LNCaP clone FGC (cell line): ENCODE data around the gene NOX3.

Experiments used
- DNase-seq: peaks from one replicate; pipeline ENCODE4 v3.0.0-alpha.2; 2011; ENCODE audit warnings: low read depth
- H3K4me3 ChIP-seq: 2 replicates; pipeline ENCODE4 v1.5.1; 2011; ENCODE audit warnings: mild to moderate bottlenecking, low read depth, low read length, control low read depth
- TF ChIP-seq, protein P1 (sequence below): IDR thresholded peaks from 2 replicates; pipeline ENCODE4 v1.5.1; 2012; ENCODE audit warnings: mild to moderate bottlenecking; ENCODE audit not compliant: control insufficient read depth, insufficient read depth; ENCODE audit errors: extremely low read depth

Gene NOX3, protein sequence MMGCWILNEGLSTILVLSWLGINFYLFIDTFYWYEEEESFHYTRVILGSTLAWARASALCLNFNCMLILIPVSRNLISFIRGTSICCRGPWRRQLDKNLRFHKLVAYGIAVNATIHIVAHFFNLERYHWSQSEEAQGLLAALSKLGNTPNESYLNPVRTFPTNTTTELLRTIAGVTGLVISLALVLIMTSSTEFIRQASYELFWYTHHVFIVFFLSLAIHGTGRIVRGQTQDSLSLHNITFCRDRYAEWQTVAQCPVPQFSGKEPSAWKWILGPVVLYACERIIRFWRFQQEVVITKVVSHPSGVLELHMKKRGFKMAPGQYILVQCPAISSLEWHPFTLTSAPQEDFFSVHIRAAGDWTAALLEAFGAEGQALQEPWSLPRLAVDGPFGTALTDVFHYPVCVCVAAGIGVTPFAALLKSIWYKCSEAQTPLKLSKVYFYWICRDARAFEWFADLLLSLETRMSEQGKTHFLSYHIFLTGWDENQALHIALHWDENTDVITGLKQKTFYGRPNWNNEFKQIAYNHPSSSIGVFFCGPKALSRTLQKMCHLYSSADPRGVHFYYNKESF

DNA sequence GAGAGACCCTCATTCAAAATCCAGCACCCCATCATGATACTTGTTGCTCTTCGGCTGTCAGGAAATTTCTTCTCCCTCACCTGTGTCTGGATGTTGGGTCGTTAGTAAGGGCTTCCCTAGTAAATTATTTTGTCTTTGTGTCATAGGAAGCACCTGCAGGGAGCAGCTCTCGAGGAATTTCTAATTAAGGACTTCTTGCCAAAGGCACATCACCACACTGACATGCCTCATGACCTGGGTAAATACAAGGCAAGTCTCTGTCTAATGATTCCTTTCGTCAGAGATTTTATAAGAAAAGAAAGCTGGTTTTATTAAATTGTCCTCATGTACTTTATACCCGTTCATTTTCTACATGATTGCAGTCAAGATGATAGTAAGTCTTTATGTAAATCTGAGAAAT lies at the start of gene NOX3:
TSS of gene NOX3 (minus strand) at position 74 of the 400 bp plus-strand sequence. CDS start at position 35, 39 bp downstream.
- no peak for DNase-seq
- TF ChIP-seq, protein P1, sequence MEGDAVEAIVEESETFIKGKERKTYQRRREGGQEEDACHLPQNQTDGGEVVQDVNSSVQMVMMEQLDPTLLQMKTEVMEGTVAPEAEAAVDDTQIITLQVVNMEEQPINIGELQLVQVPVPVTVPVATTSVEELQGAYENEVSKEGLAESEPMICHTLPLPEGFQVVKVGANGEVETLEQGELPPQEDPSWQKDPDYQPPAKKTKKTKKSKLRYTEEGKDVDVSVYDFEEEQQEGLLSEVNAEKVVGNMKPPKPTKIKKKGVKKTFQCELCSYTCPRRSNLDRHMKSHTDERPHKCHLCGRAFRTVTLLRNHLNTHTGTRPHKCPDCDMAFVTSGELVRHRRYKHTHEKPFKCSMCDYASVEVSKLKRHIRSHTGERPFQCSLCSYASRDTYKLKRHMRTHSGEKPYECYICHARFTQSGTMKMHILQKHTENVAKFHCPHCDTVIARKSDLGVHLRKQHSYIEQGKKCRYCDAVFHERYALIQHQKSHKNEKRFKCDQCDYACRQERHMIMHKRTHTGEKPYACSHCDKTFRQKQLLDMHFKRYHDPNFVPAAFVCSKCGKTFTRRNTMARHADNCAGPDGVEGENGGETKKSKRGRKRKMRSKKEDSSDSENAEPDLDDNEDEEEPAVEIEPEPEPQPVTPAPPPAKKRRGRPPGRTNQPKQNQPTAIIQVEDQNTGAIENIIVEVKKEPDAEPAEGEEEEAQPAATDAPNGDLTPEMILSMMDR, result no peak

DNA sequence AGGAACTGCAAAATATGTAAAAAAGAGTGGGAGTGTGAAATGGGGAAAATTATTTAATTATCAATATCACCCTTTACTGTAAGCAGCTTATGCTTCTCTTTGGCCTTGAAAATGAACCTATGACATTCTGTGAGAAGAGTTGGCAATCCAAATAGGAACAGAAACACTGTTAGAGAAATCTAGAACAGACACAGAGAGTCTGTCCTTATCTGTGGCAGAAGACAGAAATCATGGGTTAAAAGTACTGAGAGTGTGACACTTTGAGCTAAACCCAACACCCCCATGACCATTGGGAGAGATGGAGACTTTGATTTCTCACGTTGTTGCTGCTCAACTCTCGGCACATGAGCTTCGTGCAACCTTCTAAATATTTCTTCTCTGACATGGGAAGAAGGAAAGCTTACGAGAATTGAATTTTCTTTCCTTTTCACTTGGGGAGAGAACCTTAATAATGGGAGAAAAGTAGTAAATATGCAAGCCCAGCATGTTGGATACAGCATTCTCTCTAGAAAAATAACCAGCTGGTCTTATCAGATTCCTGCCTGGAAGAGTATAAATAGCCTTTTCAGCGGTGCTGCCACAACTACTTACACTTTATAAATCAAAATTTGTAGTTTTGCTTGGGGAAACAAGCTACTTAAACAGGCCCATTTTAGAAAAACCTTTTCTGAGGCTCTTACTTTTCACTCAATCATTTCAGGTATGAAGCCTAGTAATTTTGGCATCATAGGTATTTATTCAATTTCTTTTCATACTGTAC lies 49.4 kb upstream of the NOX3 start:
- TF ChIP-seq, protein P1, result no peak
- no peak overlapping the region for H3K4me3 ChIP-seq
- no peak for DNase-seq

More for the DNA sequence above, at the start of gene NOX3:
- no peak within 1 kb of the TSS for H3K4me3 ChIP-seq

DNA sequence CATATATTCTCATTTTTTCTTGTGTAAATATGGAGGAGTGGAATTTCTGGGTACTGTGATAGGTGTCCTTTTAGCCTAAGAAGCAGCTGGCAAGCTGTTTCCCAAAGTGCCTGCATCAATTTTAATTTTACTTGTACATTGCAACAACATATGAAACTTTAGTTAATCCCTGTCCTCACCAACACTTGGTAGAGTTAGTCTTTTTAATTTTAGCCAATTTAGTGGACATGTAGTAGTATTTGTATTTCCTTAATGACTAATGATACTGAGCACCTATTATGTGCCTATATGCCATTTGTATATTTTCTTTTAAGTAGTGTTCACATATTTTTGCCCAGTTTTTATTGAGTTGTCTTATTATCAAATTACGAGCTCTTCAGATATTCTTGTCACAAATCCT lies 46.8 kb upstream of the NOX3 start:
- no peak for DNase-seq
- TF ChIP-seq, protein P1, result no peak
- H3K4me3 ChIP-seq, result no peak overlapping the region

DNA sequence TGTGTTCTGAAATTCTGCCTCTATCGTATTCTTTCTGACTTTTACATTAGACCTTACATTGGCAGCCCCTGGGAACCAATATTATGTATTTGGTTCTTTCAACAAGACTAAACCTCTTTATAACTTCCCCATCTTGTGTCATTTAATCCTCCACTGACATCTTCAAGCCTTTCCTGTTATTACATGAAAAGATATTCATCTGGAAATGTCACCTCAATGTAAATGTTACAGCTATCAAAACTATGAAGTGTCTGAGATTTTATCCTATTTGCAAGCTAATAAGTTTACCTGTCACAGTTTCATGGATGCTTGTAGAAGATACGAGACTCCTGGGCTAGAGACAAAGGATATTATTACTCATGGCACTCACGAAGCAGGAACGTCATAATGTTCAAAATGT lies 43.9 kb upstream of the NOX3 start:
- no peak for DNase-seq
- no peak overlapping the region for H3K4me3 ChIP-seq
- TF ChIP-seq, protein P1, result no peak

DNA sequence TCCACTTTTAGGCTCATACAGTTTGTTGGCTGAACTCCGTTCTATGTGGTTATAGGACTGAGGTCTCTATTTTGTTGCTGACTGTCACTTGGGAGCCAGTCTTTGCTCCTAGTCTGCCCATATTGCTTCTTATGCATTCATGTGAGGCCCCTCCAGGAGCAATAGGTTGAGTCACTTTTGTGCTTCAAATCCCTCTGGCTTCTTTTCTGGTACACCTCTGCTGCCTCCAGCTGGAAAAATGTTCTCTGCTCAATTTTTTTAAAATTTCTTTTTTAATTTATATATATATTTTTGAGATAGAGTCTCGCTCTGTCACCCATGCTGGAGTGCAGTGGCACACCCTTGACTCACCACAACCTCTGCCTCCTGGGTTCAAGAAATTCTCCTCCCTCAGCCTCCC lies 42.7 kb upstream of the NOX3 start:
- TF ChIP-seq, protein P1, result no peak
- no peak for DNase-seq
- H3K4me3 ChIP-seq, result no peak overlapping the region

DNA sequence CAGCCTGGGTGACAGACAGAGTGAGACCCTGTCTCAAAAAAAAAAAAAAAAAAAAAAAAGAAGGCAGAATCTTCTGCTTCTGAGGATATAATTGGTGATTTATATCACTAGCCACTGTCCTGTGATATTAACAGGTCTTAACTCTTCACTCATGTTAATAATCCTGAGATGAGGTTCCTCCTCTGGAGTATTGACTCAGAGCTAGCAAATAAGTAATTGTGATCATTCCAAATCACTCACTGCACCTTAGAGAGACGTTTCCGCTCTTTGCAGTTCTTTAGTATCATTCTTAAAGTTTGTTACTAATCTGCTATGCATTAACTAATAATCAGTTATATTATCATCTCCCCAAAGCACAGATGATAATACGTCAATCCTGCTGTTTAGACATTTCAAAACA lies 41.6 kb upstream of the NOX3 start:
- TF ChIP-seq, protein P1, result no peak
- DNase-seq, result no peak
- no peak overlapping the region for H3K4me3 ChIP-seq
